Stimulated activated CD8-positive, alpha-beta memory T cell treated with anti-CD3 and anti-CD28 coated beads, Interleukin-4, amount 100 ng/mL, for 48 hours (primary cell): ENCODE data around the gene FBXO5.
A peak's percentile ranks its signal among the peaks of the same experiment; 100 is the strongest.
"Not testable (repeated sequence)": the region's sequence is repeated elsewhere in the genome, so short reads cannot be mapped to it uniquely, and the experiment has no call there.

Experiments used
- DNase-seq: peaks from one replicate; pipeline ENCODE4 v3.0.0-alpha.2; 2020

Gene FBXO5, protein sequence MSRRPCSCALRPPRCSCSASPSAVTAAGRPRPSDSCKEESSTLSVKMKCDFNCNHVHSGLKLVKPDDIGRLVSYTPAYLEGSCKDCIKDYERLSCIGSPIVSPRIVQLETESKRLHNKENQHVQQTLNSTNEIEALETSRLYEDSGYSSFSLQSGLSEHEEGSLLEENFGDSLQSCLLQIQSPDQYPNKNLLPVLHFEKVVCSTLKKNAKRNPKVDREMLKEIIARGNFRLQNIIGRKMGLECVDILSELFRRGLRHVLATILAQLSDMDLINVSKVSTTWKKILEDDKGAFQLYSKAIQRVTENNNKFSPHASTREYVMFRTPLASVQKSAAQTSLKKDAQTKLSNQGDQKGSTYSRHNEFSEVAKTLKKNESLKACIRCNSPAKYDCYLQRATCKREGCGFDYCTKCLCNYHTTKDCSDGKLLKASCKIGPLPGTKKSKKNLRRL

DNA sequence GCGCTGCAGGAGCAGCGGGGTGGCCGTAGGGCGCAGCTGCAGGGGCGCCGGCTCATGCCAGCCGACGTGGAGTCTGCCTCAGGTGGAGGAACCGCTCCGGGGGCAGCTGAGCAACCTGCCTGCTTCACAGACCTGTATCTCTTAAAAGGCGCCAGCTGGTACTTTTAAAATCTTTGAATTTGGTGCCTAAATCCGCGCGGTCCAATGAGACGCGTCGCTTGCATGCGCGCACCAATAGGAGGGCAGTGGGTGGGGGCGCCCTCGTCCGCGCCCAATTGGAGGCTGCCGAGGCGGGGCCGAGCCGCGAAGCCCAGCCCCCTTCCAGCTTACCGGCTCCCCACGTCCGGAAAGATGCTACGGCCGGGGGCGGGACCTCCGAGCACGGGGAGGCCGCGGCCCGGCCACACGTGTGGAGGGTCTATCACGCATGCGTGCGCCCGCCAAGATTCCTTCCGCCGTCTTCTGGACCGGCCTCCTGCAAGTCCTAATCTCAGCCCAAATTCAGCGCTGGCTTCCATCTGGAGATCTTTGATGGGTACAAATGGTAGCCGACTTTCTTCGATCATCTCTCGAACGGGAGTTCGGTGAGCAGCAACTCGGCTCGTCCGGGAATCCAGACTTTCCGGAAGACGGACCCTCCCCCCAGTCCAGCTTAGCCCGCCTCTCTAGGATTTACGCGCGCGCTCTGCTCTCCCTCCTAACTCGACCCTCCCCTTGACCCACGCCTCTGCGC lies at the start of gene FBXO5:
TSS of gene FBXO5 (minus strand) at position 138 of the 733 bp plus-strand sequence. CDS start at position 56, 82 bp downstream.
- peak; percentile 97 for DNase-seq

GRCh38 chr6:153032255-153032882 lies 49.5 kb upstream of the FBXO5 start:
- DNase-seq: no peak

DNA sequence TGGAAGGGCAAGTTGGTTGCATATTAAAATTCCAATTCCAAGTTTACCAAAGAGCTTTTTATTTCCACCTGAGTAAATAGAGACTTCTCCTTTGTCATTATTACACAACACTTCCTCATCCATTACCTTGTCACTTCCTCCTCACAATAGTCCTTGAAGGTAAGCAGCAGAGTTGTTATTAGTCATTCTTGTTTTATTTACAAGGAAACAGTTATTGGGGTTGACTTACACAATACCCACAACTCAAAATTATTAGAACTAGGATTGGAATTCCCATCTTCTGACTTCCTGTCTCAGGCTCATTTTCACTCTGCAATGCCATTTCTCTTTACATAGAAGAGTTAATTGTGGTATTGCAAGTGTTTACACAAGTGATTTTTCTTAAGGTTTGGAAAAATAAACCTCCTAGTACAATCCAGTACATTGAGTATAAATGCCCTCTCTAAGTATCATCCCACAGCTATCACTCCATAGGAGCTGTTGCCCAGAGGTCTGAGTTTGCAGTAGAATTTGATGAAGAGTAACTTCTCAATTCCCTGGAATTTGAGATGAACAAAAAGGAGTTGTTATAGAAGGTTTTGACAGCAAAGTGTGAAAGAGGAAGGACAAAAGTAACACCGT lies 48.6 kb upstream of the FBXO5 start:
- DNase-seq: no peak

GRCh38 chr6:153028963-153029362 lies 46.1 kb upstream of the FBXO5 start:
- DNase-seq: no peak

GRCh38 chr6:153028286-153028685 lies 45.4 kb upstream of the FBXO5 start:
- DNase-seq: no peak

DNA sequence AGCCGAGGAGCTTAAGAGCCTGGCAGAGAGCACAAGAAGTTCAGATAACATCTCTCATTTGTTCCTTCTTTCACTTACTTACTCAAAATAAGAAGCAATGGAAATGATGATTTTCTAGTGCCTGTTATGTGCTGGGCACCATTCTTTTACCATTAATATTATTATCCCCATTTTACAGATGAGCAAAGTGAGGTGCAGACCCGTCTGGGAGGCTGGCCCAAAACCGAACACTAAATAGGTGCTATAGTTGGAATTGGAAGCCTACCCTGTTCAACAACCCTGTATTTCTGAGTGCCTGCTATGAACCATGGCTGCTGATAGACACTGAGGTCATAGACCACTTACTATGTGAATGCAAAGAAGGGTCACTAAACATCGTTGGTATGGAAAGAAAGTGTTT lies 44.6 kb upstream of the FBXO5 start:
- DNase-seq: no peak

DNA sequence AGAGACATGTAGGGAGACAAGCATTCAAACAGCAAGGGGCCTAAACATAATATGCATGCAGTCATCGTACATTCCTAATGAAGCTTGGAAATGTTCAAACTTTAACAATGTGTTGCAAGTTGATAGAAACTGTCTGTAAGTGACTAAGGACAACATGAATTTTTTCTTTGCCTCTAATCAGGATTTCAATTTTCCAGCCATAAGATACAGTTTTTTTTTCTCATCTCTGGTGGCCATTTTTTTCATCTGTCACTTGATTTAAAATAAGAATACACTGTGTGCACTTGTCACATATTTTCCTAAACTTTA lies 41.8 kb upstream of the FBXO5 start:
- DNase-seq: no peak

GRCh38 chr6:153023977-153024708 lies 41.3 kb upstream of the FBXO5 start:
- DNase-seq: peak; percentile 44

GRCh38 chr6:153018355-153018754 lies 35.5 kb upstream of the FBXO5 start:
- DNase-seq: no peak

DNA sequence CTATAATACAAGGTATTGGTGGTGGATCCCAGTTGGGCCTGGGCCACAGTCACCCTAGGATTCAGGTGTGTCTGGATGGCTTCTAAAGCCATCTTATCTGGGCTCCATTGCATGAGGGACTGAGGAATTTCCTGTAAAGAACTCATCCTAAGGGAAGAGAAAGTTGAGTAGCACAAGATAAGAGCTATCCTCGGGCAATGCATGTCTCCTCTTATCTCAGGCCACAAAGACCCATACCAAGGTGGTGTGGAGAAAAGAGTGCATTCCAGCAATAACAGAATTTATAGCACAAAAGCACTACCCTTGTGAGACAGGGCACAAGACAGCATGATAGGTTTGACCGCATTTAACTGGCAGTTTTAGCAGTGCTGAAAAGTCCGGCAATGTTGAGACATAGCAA lies 34.0 kb upstream of the FBXO5 start:
- DNase-seq: no peak

GRCh38 chr6:153015094-153015640 lies 32.3 kb upstream of the FBXO5 start:
- no peak for DNase-seq

GRCh38 chr6:153013438-153013837 lies 30.6 kb upstream of the FBXO5 start:
- no peak for DNase-seq

- no peak for DNase-seq
Observed at GRCh38 chr6:153012856-153013255, 30.0 kb upstream of the FBXO5 start.

- no peak for DNase-seq
Observed at GRCh38 chr6:153003366-153003690, 20.5 kb upstream of the FBXO5 start.

GRCh38 chr6:153002613-153003365 lies 19.9 kb upstream of the FBXO5 start, which contains the start of gene MTRF1L:
MTRF1L (minus strand) TSS chr6:153002709; CDS start chr6:153002685, 24 bp downstream.
- DNase-seq: peak; percentile 92

DNA sequence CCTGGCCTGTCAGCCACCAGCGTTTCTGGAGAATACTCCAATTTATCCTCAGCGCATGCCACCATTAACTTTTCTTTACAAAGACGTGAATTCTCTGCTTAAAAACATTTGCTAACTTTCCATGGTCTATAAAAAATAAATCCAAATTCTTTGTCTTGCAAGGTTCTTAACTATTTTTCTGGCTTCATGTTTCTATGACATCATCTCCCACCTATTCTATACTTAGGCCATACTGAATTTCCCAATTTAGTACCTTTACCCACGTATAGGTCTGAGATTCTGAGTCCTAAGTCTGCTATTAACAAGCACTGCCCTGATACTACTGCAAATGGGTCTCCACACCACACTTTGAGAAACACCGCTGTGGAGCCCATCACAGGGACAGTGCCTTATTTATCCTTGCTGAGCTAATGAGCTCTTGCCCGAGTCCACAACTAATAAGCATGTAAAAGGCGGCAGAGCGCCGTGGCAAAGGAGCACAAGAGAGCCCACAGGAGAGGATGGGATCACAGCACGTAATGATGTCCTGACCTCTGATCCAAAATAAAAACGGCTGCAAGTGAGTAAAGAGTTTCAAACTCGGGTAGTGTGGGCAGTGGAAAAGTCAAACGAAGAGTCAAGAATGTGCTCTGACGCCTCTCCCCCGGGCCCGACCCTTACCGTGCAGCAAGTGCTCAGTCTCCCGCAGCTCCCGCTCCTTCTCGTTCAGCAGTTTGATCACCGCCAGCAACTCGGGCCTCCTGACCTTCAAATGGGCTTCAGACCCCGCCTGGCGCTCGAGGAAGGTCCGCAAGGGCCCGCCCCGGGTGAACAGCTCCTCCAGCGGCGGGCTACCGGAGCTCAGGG lies 19.1 kb upstream of the FBXO5 start:
- no peak for DNase-seq

DNA sequence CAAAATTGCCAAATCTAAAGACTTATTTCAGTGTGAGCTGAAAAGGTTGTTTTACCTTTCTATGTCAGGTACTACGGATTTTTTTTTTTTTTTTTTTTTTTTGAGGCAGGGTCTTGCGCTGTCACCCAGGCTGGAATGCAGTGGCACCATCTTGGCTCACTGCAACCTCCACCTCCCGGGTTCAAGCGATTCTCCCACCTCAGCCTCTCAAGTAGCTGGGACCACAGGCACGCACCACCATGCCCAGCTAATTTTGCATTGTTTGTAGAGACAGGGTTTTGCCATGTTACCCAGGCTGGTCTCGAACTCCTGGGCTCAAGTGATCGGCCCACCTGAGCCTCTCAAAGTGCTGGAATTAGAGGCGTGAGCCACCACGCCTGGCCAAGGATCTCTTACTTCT lies 17.9 kb upstream of the FBXO5 start:
- DNase-seq: not testable (repeated sequence)

GRCh38 chr6:153000243-153000642 lies 17.4 kb upstream of the FBXO5 start:
- no peak for DNase-seq

DNA sequence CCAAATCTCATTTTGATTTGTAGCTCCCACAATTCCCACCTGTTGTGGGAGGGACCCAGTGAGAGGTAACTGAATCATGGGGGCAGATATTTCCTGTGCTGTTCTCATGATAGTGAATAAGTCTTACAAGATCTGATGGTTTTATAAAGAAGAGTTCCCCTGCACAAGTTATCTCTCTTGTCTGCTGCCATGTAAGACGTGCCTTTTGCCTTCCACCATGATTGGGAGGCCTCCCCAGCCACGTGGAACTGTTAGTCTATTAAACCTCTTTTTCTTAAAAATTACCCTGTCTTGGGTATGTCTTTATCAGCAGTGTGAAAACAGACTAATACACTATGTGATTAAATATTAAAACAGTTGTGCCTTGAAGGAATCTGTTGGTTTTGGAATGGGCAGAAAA lies 16.7 kb upstream of the FBXO5 start:
- not testable (repeated sequence) for DNase-seq

DNA sequence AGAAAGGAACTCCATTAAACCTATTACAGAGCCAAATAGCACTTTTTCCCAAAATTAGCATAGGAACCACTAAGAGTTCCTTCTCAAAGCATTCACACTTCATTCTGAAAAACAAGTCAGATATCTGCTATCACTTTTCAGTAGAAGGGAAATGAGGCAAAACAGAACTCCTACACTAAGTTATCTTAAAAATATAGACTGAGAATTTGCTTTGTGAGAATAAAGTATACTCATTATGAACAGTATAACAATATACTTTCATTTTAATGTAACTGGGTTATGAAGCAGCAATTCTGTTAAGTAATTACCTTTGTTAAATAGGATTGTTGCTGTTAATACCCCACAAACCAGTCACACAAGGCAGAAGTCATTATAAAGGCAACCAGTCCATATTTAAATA lies 11.0 kb upstream of the FBXO5 start:
- no peak for DNase-seq

DNA sequence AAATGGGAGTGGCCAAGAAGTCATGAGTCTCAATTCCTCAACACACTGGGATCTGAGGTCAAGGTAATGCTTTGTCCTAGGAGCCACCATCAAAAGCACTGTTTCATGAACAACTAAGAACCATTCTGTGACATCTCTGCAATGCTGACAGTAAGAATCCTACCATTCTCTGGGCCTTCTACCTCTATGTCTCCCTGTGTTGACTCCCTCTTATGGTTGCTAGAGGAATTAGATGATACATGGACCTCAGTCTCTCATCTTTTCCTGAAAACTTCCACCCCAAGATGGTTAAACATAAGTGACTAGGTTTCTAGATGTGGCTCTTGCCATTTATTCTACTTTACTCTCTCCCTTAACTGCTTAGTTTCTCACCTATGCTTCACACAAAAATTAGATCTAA lies 10.6 kb upstream of the FBXO5 start:
- no peak for DNase-seq
